ENCODE results near the gene CTIF. TPM values are rescaled to one million over a fixed set of nuclear protein-coding genes. Genes with fewer than 3 reads are reported as not detected.

The CTIF gene
- total and polyA plus RNA-seq, 2 experiments from 2014 or later = 8.6 to 14.4 TPM

DNA sequence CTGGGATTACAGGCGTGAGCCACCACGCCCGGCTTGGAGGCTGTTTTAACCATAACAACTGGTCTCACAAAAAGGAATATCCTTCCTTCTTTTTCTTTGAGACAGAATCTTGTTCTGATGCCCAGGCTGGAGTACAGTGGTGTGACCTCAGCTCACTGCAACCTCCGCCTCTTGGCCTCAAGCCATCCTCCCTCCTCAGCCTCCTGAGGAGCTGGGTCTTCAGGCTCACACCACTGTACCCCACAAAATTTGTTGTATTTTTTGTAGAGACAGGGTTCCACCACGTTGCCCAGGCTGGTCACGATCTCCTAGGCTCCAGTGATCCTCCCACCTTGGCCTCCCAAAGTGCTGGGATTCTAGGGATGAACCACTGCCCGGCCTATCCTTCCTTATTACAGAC is 21.7 kb downstream of the CTIF start:
- H3K36me3 ChIP-seq (ENCODE audit: insufficient read depth) = no peaks in the 10 kb centered on the region
- H4K20me1 ChIP-seq (replicated peaks; ENCODE audit: insufficient read depth) = peaks cover 19% of the 10 kb centered on the region
- peaks cover 24% of the 10 kb centered on the region; the same call in 1 of the 2 replicates for H3K79me2 ChIP-seq (replicated peaks; ENCODE audit: insufficient read depth)

More for the DNA sequence above, 21.7 kb downstream of the CTIF start:
- Mint-ChIP-seq H3K27ac (no peak overlapping the region), H3K9me3 (no peaks in the 10 kb centered on the region), H3K4me3 (no peak overlapping the region), H3K4me1 (peaks cover 29% of the 10 kb centered on the region), H3K27me3 (ENCODE audit: insufficient read depth, low read depth, poor library complexity) (peaks cover 2% of the 10 kb centered on the region), H3K36me3 (ENCODE audit: low read depth) (no peaks in the 10 kb centered on the region)
- Histone ChIP-seq H3K4me1 (ENCODE audit: insufficient read depth) (peaks cover 5% of the 10 kb centered on the region), H3K27me3 (ENCODE audit: insufficient read depth) (no peaks in the 10 kb centered on the region), H3K4me3 (no peak overlapping the region), H3K4me2 (no peak overlapping the region), H3K27ac (ENCODE audit: low read depth) (no peak overlapping the region), H2AFZ (no peak overlapping the region), H3F3A (replicated peaks; ENCODE audit: low read depth) (no peaks in the 10 kb centered on the region), H3K9me2 (ENCODE audit: insufficient read depth) (no peaks in the 10 kb centered on the region)
- DNase-seq (ENCODE audit: low spot score) (no peak), ATAC-seq (no peak)
- TF ChIP-seq EZH2 (IDR thresholded peaks at IDR 0.05; ENCODE audit: low read depth, unreplicated experiment) = no peak
- TF ChIP-seq EZH2phosphoT487 (IDR thresholded peaks at IDR 0.05; ENCODE audit: unreplicated experiment) = no peak
- TF ChIP-seq JUNB (IDR thresholded peaks at IDR 0.05; ENCODE audit: unreplicated experiment) = no peak
- no peak for TF ChIP-seq POLR2AphosphoS5 (IDR thresholded peaks at IDR 0.05; ENCODE audit: low read depth)
- no peak for TF ChIP-seq NANOG (IDR thresholded peaks at IDR 0.05; ENCODE audit: borderline replicate concordance)
- TF ChIP-seq, protein P1, sequence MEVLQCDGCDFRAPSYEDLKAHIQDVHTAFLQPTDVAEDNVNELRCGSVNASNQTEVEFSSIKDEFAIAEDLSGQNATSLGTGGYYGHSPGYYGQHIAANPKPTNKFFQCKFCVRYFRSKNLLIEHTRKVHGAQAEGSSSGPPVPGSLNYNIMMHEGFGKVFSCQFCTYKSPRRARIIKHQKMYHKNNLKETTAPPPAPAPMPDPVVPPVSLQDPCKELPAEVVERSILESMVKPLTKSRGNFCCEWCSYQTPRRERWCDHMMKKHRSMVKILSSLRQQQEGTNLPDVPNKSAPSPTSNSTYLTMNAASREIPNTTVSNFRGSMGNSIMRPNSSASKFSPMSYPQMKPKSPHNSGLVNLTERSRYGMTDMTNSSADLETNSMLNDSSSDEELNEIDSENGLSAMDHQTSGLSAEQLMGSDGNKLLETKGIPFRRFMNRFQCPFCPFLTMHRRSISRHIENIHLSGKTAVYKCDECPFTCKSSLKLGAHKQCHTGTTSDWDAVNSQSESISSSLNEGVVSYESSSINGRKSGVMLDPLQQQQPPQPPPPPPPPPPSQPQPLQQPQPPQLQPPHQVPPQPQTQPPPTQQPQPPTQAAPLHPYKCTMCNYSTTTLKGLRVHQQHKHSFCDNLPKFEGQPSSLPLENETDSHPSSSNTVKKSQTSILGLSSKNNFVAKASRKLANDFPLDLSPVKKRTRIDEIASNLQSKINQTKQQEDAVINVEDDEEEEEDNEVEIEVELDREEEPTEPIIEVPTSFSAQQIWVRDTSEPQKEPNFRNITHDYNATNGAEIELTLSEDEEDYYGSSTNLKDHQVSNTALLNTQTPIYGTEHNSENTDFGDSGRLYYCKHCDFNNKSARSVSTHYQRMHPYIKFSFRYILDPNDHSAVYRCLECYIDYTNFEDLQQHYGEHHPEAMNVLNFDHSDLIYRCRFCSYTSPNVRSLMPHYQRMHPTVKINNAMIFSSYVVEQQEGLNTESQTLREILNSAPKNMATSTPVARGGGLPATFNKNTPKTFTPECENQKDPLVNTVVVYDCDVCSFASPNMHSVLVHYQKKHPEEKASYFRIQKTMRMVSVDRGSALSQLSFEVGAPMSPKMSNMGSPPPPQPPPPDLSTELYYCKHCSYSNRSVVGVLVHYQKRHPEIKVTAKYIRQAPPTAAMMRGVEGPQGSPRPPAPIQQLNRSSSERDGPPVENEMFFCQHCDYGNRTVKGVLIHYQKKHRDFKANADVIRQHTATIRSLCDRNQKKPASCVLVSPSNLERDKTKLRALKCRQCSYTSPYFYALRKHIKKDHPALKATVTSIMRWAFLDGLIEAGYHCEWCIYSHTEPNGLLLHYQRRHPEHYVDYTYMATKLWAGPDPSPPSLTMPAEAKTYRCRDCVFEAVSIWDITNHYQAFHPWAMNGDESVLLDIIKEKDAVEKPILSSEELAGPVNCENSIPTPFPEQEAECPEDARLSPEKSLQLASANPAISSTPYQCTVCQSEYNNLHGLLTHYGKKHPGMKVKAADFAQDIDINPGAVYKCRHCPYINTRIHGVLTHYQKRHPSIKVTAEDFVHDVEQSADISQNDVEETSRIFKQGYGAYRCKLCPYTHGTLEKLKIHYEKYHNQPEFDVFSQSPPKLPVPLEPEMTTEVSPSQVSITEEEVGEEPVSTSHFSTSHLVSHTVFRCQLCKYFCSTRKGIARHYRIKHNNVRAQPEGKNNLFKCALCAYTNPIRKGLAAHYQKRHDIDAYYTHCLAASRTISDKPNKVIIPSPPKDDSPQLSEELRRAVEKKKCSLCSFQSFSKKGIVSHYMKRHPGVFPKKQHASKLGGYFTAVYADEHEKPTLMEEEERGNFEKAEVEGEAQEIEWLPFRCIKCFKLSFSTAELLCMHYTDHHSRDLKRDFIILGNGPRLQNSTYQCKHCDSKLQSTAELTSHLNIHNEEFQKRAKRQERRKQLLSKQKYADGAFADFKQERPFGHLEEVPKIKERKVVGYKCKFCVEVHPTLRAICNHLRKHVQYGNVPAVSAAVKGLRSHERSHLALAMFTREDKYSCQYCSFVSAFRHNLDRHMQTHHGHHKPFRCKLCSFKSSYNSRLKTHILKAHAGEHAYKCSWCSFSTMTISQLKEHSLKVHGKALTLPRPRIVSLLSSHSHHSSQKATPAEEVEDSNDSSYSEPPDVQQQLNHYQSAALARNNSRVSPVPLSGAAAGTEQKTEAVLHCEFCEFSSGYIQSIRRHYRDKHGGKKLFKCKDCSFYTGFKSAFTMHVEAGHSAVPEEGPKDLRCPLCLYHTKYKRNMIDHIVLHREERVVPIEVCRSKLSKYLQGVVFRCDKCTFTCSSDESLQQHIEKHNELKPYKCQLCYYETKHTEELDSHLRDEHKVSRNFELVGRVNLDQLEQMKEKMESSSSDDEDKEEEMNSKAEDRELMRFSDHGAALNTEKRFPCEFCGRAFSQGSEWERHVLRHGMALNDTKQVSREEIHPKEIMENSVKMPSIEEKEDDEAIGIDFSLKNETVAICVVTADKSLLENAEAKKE (CRISPR knock-in tag; IDR thresholded peaks at IDR 0.05) = no peak
- TF ChIP-seq ZNF114 (CRISPR knock-in tag; IDR thresholded peaks at IDR 0.05) = no peak
- TF ChIP-seq STAT1 (IDR thresholded peaks at IDR 0.05; ENCODE audit: unreplicated experiment) = no peak
- TF ChIP-seq, protein P2, sequence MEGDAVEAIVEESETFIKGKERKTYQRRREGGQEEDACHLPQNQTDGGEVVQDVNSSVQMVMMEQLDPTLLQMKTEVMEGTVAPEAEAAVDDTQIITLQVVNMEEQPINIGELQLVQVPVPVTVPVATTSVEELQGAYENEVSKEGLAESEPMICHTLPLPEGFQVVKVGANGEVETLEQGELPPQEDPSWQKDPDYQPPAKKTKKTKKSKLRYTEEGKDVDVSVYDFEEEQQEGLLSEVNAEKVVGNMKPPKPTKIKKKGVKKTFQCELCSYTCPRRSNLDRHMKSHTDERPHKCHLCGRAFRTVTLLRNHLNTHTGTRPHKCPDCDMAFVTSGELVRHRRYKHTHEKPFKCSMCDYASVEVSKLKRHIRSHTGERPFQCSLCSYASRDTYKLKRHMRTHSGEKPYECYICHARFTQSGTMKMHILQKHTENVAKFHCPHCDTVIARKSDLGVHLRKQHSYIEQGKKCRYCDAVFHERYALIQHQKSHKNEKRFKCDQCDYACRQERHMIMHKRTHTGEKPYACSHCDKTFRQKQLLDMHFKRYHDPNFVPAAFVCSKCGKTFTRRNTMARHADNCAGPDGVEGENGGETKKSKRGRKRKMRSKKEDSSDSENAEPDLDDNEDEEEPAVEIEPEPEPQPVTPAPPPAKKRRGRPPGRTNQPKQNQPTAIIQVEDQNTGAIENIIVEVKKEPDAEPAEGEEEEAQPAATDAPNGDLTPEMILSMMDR (conservative IDR thresholded peaks at IDR 0.05; ENCODE audit: low read depth in 2 of 2) = no peak
- TF ChIP-seq, protein P3, sequence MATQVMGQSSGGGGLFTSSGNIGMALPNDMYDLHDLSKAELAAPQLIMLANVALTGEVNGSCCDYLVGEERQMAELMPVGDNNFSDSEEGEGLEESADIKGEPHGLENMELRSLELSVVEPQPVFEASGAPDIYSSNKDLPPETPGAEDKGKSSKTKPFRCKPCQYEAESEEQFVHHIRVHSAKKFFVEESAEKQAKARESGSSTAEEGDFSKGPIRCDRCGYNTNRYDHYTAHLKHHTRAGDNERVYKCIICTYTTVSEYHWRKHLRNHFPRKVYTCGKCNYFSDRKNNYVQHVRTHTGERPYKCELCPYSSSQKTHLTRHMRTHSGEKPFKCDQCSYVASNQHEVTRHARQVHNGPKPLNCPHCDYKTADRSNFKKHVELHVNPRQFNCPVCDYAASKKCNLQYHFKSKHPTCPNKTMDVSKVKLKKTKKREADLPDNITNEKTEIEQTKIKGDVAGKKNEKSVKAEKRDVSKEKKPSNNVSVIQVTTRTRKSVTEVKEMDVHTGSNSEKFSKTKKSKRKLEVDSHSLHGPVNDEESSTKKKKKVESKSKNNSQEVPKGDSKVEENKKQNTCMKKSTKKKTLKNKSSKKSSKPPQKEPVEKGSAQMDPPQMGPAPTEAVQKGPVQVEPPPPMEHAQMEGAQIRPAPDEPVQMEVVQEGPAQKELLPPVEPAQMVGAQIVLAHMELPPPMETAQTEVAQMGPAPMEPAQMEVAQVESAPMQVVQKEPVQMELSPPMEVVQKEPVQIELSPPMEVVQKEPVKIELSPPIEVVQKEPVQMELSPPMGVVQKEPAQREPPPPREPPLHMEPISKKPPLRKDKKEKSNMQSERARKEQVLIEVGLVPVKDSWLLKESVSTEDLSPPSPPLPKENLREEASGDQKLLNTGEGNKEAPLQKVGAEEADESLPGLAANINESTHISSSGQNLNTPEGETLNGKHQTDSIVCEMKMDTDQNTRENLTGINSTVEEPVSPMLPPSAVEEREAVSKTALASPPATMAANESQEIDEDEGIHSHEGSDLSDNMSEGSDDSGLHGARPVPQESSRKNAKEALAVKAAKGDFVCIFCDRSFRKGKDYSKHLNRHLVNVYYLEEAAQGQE (IDR thresholded peaks at IDR 0.05; ENCODE audit: unreplicated experiment) = no peak
- TF ChIP-seq ZNF331 (CRISPR knock-in tag; IDR thresholded peaks at IDR 0.05; ENCODE audit: low read depth) = no peak
- TF ChIP-seq, protein P4, sequence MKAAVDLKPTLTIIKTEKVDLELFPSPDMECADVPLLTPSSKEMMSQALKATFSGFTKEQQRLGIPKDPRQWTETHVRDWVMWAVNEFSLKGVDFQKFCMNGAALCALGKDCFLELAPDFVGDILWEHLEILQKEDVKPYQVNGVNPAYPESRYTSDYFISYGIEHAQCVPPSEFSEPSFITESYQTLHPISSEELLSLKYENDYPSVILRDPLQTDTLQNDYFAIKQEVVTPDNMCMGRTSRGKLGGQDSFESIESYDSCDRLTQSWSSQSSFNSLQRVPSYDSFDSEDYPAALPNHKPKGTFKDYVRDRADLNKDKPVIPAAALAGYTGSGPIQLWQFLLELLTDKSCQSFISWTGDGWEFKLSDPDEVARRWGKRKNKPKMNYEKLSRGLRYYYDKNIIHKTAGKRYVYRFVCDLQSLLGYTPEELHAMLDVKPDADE (IDR thresholded peaks at IDR 0.05) = no peak
- no peak for TF ChIP-seq CREB1 (CRISPR knock-in tag; IDR thresholded peaks at IDR 0.05; ENCODE audit: low read depth)
